ENCODE measurements around the gene PXMP4.
"Not testable (repeated sequence)": the region's sequence is repeated elsewhere in the genome, so short reads cannot be mapped to it uniquely, and the experiment has no call there.

The PXMP4 gene, protein sequence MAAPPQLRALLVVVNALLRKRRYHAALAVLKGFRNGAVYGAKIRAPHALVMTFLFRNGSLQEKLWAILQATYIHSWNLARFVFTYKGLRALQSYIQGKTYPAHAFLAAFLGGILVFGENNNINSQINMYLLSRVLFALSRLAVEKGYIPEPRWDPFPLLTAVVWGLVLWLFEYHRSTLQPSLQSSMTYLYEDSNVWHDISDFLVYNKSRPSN

GRCh38 chr20:33719989-33720709 is at the start of gene PXMP4:
PXMP4 (minus strand) TSS chr20:33720310; CDS start chr20:33720207, 103 bp downstream.
- H3K4me3 ChIP-seq = peak within 1 kb of the TSS; percentile 50 to 77 (median 65)
- H3K27ac ChIP-seq = peak within 1 kb of the TSS in 20 of 21 experiments; percentile 4 to 91 (median 74)

GRCh38 chr20:33769043-33769442 is 48.9 kb upstream of the PXMP4 start:
- no peak overlapping the region for H3K27ac ChIP-seq
- no peak overlapping the region for H3K4me3 ChIP-seq

DNA sequence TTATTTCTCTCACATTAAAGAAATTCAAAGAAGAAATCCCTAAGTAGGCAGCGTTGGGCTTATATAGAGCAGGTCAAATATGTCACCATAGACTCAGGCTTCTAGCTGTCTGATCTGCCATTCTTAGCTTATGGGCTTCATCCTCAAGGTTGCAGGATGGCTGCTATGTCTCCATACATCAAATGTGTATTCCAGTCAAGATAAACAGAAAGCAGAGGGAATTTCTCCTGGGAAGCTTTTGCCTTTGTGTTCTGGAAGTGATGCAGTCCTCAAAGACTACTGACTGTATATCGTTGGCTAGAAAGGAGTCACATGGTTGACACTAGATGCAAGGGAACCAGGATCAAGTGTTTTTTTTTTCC is 47.6 kb upstream of the PXMP4 start:
- Histone ChIP-seq H3K4me3 (no peak overlapping the region), H3K27ac (no peak overlapping the region)

- Histone ChIP-seq H3K27ac (no peak overlapping the region), H3K4me3 (no peak overlapping the region)
Measured at GRCh38 chr20:33766686-33767085, 46.6 kb upstream of the PXMP4 start.

- H3K4me3 ChIP-seq = no peak overlapping the region
- H3K27ac ChIP-seq = no peak overlapping the region
Measured at GRCh38 chr20:33765592-33765991, 45.5 kb upstream of the PXMP4 start.

GRCh38 chr20:33765099-33765498 is 45.0 kb upstream of the PXMP4 start:
- Histone ChIP-seq H3K4me3 (no peak overlapping the region), H3K27ac (no peak overlapping the region)

DNA sequence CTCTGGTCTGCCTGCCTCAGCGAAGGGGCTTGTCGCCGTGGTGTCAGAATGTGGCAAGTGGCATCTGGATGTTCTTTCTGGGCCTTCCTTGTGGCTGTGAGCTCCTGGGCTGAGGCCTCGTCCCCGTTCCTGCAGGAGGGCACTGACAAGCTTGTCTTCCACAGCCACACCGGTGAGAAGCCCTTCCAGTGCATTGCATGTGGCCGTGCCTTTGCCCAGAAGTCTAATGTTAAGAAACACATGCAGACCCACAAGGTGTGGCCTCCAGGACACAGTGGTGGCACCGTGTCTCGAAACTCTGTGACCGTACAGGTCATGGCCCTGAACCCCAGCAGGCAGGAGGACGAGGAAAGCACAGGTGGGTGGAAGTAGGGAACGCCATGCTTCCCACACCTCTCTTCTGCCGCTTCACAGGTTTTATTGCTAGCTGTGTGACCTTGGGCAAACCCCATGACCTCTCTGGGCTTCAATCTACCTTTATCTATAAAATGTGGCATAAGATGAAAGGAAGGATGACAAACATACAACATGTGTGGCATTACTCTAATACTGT is 41.7 kb upstream of the PXMP4 start:
- no peak overlapping the region for H3K4me3 ChIP-seq
- H3K27ac ChIP-seq = no peak overlapping the region

DNA sequence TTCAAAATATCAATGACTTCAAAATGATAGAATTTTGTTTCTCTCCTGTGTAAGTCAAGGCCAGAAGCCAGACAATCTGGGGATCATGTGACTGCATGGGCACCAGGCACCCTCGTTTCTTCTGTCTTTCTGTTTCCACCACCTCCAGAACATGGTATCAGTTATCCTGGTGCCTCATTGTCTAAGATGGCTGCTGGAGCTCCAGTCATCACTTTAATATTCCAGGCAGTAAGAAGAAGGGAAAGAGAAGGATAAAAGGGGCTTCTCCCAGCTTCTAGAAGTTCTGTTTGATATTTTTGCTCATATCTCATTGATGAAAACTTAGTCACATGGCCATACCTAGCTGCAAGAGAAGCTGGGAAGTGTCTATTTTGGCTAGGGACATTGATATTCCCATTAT is 37.3 kb upstream of the PXMP4 start:
- Histone ChIP-seq H3K27ac (no peak overlapping the region), H3K4me3 (no peak overlapping the region)

GRCh38 chr20:33757046-33757445 is 36.9 kb upstream of the PXMP4 start:
- Histone ChIP-seq H3K27ac (no peak overlapping the region), H3K4me3 (no peak overlapping the region)

DNA sequence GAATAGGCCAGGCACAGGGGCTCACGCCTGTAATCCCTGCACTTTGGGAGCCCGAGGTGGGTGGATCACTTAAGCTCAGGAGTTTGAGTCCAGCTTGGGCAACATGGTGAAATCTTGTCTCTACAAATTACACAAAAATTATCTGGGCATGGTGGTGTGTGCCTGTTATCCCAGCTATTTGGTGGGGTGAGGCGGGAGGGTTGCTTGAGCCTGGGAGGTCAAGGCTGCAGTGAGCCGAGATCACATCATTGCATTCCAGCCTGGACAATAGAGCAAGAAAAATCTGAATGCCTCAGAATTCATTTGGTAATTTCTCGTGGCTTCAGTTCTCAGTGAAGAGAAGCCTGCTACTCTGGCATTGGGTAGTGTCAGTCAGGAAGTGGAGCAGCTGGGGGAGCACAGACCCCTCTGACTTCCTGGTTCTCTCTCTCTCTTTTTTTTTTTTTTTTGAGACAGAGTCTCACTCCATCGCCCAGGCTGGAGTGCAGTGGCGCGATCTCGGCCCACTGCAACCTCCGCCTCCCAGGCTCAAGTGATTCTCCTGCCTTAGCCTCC is 35.9 kb upstream of the PXMP4 start:
- not testable (repeated sequence) for H3K27ac ChIP-seq, H3K4me3 ChIP-seq

DNA sequence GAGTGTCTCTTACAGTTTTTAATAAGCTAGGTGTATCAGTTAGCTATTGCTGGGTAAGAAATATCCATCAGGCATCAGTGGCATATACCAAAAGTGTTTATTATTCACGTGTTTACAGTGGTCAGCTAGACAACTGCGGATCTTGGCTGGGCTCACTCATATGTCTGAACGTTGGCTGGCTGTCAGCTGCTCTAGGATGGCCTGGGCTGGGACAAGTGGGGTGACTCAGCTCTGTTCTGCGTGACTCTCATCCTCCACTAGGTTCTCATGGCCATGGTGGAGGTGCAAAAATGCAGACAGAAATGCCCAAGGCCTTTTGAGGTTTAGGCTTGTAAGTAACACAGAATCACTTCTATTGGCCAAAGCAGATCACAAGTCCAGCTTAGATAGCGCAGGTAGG is 33.7 kb upstream of the PXMP4 start:
- no peak overlapping the region for H3K4me3 ChIP-seq
- H3K27ac ChIP-seq = no peak overlapping the region

- Histone ChIP-seq H3K27ac (no peak overlapping the region), H3K4me3 (no peak overlapping the region)
Measured at GRCh38 chr20:33753143-33753542, 33.0 kb upstream of the PXMP4 start.

DNA sequence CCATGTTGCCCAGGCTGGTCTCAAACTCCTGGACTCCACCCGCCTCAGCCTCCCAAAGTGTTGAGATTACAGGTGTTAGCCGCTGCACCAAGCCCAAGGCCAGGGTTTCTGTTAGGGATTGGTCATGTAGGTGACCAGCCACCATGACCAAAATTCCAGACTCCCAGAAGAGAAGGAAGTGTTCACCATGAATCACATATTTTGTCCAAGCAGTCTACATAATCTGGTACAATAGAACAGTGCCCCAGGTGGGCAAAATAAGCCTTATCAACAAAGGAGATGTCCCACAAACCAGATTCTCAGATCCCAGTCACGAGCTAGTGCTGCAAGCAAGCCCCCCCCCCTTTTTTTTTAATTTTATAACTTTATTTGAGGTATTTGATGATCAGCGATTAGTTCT is 31.7 kb upstream of the PXMP4 start:
- no peak overlapping the region for H3K4me3 ChIP-seq
- H3K27ac ChIP-seq = no peak overlapping the region

- no peak overlapping the region for H3K4me3 ChIP-seq
- H3K27ac ChIP-seq = no peak overlapping the region
Measured at GRCh38 chr20:33746325-33746998, 26.4 kb upstream of the PXMP4 start.

DNA sequence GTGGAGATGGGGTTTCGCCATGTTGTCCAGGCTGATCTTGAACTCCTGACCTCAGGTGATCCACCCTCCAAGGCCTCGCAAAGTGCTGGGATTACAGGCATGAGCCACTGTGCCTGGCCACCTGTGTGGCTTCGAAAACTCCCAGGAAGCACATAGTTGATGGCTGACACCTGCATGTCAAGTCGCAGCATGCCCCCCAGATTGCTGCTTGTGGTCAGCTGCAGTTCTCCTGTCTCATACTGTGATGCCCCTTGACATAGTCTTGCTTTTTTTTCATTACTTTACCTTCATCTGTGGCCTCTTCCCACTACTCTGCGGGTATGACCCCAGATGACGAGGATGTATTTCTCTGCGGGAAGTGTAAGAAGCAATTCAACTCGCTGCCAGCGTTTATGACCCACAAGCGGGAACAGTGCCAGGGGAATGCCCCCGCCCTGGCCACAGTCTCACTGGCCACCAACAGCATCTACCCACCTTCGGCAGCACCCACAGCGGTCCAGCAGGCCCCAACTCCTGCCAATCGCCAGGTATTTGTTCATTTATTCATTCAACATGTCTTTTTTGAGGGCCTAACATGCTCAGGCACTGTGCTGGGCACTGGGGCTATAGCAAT is 24.8 kb upstream of the PXMP4 start:
- Histone ChIP-seq H3K27ac (no peak overlapping the region), H3K4me3 (no peak overlapping the region)

DNA sequence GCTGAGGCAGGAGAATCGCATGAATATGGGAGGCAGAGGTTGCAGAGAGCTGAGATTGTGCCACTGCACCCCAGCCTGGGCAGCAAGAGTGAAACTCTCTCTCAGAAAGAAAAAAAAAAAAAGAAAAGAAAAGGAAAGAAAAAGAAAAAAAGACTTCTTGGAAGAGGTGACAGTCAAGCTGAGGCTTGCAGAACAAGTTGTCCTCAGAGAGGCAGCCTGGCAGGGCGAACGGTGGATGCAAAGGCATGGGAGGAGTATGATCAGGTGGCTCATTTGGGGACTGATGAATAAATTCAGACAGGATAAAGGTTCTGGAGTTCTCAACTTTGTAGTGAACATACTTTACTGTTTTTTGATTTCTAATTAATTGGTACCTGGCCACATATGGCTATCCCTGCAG is 24.1 kb upstream of the PXMP4 start:
- no peak overlapping the region for H3K27ac ChIP-seq
- no peak overlapping the region for H3K4me3 ChIP-seq

GRCh38 chr20:33740189-33740588 is 20.1 kb upstream of the PXMP4 start:
- H3K4me3 ChIP-seq = no peak overlapping the region
- H3K27ac ChIP-seq = no peak overlapping the region

GRCh38 chr20:33739493-33739892 is 19.4 kb upstream of the PXMP4 start:
- H3K27ac ChIP-seq = no peak overlapping the region
- H3K4me3 ChIP-seq = no peak overlapping the region

DNA sequence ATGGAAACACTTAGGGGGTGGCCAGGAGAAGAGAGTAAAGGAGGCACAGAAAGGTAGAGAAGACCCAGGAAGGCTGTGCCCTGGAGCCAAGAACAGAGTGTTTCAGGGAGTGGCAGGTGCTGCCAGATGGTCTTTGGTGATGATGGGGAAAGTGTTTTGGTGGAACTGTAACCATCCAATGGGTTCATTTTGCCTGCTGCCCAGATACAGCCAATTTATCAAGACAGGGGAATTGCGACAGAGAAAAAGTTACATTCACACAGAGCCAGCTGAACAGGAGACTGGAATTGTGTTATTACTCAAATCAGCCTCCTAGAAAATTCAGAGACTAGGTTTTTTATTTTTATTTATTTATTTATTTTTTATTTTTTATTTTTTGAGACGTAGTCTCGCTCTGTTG is 16.9 kb upstream of the PXMP4 start:
- no peak overlapping the region for H3K4me3 ChIP-seq
- H3K27ac ChIP-seq = no peak overlapping the region
